Kidney tubule cell (primary cell): ENCODE results near the gene TEX261.
"Not testable (repeated sequence)": the region's sequence is repeated elsewhere in the genome, so short reads cannot be mapped to it uniquely, and the experiment has no call there.

Experiments
- DNase-seq: peaks from one replicate; pipeline ENCODE4 v3.0.0-alpha.2; 2018; ENCODE audit warnings: low spot score

Gene TEX261

DNA sequence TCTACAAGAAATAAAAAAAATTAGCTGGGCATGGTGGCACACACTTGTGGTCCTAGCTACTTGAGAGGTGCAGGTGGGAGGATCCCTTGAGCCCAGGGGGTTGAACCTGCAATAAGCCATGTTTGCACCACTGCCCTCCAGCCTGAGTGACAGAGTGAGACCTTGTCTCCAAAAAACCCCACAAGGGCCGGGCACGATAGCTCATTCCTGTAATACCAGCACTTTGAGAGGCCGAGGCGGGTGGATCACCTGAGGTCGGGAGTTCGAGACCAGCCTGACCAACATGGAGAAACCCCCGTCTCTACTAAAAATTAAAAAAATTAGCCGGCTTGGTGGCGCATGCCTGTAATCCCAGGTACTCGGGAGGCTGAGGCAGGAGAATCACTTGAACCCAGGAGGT is 5.3 kb upstream of the TEX261 start:
- not testable (repeated sequence) for DNase-seq

DNA sequence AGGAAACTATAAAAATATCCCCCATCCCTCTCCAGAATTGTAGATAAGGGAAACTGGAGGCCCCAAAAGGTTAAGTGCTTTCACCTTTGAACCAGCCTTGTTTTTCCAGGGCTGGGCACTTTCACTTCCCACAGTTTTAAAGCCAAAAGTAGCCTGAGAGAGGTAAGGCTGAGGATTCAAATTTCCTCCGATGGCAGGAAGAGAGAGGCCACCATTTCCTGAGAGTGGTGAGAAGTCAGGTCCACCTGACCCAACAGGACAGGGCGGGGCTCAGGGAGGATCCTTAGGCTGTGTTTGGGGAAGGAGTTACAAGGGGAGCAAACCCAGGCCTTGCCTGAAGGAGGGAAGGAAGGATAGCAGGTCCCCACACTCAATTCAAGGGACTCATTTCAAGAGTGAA is 4.7 kb upstream of the TEX261 start:
- DNase-seq, result no peak

- not testable (repeated sequence) for DNase-seq
Observed at GRCh38 chr2:70998885-70999284, 4.2 kb upstream of the TEX261 start.

- DNase-seq, result peak; percentile 61
Observed at GRCh38 chr2:70995426-70995729, 705 bp upstream of the TEX261 start.

DNA sequence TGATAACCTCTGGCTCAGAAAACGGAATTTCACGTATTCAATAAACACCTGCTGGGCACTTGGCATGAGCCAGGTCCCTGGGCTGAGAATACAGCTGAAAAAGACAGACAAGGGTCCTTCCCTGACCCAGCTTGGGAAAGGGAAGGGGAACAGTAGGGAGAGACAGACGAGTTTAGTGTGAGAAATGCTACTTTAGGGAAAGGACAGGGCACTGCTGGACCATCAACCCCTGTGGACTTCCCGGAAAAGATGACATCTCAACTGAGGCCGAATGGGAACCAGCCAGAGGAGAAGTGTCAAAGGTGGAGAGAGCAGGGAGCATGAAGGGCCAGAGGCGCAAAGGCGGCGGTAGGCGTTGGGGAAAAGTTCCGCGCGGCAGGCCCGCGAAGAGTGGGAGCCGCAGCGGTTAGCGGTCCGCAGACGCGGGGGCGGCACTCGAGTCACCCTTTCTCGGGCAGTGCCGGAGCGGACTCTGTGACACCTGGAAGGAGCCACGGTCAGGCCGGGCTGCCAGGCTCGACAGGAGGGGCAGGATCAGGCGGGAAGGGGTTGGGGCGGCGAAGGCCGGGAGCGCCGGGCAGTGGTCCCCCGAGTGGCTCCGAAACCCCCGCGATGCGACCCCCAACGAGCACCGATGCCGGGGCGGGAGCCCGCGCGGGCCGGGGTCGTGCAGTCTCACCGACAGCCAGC is 519 bp downstream of the TEX261 start:
- peak; percentile 10 for DNase-seq

DNA sequence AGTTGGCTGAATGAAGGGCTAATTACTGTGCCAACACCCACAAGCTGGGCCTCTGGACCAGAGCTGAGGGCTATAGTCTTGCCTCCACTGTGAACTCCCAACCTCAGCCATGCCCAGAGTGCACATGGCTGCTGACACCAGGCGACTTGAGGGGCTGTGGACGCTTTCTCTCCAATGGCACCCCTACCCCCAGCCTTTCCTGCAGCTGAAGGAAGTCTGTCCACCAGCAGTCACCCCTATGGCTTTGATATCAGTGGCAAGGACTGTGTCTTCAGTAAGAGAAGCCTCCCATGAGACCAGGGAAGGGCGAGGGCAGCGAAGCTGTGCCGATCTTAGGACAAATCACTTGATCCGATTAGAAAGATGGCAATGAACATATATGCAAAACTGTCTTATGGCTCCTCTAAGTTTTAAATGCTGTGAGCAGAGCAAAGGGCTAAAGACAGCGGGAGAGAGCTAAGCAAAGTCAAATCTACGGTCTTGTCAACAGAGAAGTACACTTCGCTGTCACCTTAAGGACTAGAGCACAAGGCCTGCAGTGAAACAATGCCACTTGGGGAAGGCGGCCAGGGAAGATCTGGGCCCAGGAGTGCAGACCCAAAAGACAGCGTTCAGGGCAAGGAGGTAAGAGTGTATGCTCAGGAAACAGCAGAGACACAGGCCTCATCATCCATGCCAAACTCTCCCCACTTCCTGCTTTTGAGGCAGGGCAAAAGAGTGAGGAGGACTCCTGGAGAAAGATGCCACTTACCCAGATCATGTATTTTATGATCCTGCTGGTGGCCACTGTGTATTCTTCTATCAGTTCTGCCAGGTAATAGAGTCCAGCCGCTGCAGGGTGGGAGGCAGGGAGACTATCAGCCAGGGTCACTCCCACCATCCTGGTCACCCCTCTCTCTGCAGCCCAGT is 1.5 kb downstream of the TEX261 start:
- DNase-seq, result no peak

- no peak for DNase-seq
Observed at GRCh38 chr2:70991742-70992141, 2.9 kb downstream of the TEX261 start.

DNA sequence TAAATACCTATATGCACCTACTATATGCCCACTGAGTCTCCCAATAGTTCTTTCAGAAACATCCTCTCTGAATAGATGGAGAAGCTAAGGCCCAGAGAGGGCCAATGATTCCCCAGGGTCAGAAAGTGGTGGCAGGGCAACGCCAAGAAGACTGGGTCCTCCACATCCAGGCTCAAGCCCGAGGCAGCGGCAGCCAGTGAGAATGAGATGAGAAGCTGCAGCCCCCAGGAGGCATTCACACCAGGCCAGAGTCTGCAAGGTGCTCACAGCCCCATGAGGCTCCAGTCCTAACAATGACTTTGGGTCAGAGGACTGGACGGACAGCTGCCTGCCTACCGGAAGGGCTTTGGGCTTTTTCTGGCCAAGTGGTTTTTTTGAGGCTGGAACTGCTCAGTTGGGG is 3.5 kb downstream of the TEX261 start:
- DNase-seq, result no peak

GRCh38 chr2:70990216-70990615 is 4.5 kb downstream of the TEX261 start:
- DNase-seq, result no peak

DNA sequence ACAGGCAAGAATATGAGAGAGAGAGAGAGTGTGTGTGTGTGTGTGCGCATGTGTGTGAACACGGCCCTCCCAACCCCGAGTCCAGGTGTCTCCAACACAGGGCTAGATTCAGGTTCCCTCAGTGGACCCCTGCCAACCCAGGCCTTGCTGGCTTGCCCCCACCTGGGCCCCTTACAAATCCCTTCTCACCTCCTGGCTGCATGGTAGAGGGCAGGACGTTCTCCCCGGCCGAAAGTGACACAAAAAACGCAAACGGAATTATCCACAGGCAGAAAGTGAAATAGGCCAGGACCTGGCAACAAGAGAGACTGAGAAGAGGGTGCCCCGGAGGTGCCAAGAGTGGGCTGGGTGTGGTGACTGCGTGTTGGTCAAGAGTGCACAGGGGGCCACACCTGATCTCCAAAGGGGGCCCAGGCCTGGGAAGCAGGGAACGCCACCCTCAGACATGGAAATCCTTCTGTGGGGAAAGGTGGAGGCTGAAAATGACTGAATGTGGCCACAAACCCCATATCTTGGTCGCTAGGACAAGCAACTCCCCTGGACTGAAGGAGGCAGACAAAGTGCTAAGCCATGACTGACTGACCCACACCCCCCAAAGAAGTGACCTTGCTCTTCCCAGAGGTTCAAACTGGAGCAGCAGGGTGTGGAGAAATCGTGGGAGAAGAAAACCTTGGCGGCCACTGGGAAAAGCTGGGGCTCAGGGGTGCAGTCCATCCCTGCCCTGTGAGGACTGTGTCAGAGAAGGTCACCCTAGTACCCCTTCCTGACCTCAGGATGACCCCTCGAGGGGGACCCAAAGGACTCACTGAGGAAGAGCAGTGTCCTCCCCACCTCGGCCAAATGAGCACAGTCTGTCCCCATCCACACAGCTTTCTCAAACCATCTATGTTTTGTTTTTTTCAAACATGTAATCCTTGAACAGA is 5.7 kb downstream of the TEX261 start:
- no peak for DNase-seq

- no peak for DNase-seq
Observed at GRCh38 chr2:70988151-70988550, 6.5 kb downstream of the TEX261 start.

- no peak for DNase-seq
Observed at GRCh38 chr2:70987386-70987785, 7.3 kb downstream of the TEX261 start.

DNA sequence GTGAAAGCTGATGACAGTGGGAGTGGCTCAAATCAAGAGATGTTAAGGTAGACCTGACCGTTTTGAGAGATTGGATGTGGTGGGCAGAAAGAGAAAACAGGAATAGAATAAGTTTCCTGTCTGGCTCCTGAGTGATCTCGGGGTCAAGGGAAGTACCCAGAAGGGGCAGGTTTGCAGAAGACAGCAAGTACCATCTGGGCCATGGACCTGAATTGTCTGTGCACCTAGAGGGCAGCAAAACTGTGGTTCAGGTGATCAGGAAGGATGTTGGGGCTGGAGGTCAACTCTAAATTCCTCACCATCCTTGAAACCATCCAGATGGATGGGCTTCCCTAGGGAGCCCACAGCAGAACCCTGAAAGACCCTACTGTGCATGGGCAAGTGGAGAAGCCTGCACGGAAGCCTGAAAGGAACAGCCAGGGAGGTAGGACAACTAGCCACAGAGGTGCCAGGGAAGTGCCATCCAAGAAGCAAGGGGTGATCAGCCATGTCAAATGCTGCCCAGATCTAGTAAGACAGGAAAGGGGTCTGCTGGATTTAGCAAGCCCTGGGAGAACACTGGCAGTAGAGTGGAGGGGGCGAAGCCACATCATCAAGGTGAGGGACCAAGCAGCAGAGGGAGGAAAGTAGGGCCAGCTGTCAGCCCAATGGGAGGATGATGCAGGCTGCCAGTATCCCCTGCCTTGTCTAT is 8.0 kb downstream of the TEX261 start:
- DNase-seq, result no peak

- DNase-seq, result no peak
Observed at GRCh38 chr2:70985956-70986355, 8.7 kb downstream of the TEX261 start.

DNA sequence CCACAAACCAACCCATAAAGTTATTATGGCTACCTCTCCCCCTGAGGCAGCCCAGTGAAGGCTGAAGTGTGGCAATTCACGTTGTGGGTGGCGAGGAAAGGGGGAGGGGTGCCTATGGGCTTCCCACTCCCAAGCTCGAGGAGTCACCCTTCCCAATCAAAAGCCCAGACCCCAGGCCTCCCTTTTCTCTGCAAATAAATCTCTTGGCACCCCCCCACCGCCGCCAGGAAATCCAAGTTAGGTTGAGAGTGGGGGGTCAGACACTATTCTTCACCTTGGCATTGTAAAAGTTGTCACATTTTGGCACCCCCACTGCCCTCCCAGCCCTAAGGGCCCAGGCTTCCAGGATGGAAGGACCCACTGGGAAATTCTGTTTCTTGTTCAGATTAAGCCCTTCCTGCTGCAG is 9.4 kb downstream of the TEX261 start:
- no peak for DNase-seq

DNA sequence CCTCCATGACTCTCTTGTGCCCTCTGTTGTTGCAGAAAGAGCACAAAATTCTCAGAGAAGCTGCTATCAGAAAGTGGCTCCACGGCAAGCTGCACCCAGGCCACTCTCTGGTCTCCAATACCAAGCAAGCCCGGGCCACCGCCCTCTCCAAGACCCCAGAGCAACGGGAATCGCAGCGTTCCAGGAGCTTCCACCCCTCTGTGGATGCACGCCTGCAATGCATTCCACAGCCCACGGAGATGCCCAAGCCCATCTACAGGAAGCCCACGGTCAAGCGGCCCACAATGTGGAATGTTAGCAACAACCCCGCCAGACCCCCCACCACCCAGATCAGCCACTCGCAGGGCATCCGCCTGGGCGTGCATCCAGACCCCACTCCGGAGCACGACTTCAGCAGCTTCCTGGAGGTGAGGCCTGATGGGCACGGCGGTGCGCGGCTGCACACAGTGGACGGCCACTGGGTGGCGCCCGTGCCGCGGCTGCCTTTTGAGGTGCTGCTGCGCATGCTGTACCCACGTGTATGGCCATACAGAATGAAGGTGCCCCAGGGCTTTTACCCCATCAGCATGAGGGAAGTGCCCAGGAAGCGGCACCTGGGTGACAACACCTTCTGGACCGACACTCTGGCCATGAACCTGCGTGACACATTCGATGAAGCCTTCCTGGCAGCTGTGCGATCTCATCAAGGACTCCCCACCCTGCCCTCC is 9.9 kb downstream of the TEX261 start:
- DNase-seq, result peak; percentile 39

DNA sequence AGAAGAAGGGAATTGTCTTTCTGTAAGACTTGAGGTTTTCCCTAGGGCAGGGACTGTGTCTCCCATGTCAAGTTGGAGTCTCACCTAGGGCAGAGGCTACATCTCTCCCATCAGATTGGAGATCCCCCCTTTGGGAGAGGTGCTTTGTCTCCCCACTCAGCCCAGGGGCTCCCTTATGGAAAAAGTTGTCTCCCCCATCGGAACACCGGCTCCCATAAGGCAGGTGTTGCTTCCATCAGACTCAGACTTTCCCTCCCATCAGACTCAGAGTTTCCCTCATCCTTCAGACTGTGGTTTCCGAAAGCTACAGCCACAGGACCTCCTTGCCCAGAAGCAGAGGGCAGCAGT is 10.5 kb downstream of the TEX261 start:
- DNase-seq, result no peak

DNA sequence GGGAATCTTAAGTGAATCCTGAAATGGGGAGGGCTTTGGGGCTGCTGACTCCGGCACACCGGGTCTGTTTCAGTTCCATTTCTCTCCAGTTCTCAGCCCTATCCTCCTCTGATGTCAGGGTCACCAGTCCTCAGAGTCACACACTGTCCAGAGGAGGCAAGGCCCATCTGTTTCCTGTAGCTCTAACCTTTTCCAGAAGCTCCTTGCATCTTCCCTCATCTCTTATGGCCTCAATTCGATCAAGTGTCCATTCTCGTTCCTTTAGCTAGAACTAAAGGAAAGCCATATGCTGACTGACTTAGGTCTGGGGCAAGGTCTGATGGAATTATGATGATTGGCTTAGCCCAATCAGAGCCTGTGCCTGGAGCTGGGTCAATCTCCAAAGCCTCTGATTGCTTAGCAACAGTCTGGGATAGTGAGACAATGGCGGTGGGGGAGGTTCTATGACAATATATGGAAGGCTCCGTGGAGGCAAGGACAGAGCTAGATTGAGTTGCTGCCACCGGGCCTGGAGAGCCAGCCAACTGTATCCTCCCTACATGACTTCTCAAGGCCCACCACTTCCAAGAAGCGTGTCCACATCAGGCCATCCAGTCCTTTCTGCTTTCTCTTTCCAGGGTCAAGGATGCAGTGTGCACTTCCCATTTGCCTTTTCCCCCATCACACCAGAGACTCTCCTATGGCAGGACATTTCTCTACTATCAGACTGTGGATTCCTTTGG is 11.0 kb downstream of the TEX261 start:
- DNase-seq, result no peak

DNA sequence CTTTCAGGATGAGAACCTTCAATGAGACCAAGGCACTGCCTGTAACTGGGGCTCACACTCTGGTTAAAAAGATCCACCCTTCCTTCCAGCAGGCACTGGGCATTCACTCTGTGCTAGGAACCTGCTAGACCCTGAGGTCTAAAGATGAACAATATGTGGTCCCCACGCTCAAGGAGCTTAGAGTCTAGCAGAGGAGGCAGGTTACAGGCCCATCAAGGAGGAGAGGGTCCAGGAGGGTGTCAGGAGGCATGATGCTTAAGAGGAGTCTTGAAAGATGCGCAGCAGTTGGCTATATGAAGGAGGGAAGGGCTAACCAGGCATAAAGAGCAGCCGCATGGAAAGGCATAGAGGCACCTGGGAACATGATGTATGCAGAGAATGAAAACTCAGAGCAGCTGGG is 11.7 kb downstream of the TEX261 start:
- DNase-seq, result no peak

DNA sequence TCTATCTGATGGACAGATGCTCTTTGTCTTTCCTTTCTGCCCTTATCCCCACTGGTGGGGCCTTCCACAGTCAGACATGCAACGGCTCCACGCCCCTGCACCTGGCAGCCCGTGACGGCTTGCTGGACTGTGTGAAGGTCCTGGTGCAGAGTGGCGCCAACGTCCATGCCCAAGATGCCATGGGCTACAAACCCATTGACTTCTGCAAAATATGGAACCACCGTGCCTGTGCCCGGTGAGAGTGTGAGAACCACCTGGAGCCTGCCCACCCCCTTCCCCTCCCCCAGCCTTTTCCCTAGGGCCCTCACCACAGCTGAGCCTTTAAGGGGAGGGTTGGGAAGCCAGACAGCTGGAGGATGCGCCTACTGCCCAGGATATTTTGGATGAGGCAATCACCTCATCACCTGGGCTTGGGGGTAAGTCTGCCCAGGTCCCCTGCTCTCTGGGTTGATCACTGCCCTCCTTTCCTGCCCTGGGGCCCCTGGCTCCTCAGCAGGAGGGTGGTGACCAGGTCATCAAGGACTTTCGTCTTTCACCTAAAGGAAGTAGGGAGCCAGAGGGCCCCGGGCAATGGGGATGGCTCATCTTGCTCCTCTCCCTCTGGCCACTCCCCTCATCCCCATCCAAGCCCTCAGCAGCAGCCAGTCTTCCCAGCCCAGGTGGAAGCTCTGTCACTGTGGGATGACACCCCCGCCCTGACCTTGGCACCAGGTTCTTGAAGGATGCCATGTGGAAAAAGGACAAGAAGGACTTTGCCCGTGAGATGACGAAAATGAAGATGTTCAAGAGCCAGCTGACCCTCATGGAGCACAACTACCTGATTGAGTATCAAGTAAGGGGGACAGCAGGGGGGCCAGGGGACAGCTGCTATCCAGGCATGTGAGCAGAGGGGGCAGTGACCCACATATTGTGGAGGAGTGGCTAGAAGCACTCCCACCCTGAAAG is 12.5 kb downstream of the TEX261 start:
- DNase-seq, result no peak
